ENCODE results near the gene BCAS4. TPM values are rescaled to one million over a fixed set of nuclear protein-coding genes. Genes with fewer than 3 reads are reported as not detected.
"Not testable (repeated sequence)": the region's sequence is repeated elsewhere in the genome, so short reads cannot be mapped to it uniquely, and the experiment has no call there.

Gene BCAS4, protein sequence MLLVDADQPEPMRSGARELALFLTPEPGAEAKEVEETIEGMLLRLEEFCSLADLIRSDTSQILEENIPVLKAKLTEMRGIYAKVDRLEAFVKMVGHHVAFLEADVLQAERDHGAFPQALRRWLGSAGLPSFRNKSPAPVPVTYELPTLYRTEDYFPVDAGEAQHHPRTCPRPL
- 9.5 and 12.4 TPM in 2 replicates for total RNA-seq (2014; rRNA removed; shearing (Covaris generic))
- polyA plus RNA-seq (2014; cell fraction: nucleus; rRNA removed): 7.0 and 12.5 TPM in 2 replicates

DNA sequence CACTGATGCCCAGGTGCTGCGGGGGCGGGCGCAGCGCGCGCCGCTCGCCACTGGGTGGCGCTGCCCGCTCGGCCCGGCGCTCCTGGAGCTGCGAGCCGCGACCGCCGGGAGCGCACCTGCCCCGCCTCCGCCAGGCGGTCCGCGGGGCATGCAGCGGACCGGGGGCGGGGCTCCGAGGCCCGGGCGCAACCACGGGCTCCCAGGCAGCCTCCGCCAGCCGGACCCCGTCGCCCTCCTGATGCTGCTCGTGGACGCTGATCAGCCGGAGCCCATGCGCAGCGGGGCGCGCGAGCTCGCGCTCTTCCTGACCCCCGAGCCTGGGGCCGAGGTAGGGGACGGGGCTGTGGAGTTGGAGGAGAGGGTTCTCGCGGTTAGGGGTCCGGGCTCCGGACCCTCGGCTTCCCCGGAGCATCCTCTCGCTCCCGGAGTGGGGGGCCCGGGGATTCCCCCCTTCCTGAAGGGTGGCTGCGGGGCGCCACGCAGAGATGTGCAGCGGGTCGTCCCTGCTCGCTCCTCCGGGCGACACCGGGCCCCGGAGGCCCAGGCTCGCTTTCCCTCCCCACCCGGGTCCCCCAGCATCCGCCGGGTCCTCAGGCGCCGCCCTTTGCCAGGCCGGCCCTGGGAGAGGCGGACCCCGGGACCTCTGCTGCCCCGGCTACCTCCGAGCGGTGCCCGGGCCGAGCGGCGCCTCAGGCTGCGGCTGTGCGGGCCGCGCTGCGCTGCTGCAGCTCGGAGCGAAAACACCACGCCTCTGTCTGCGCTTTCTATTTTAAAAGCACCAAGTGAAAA lies at the start of gene BCAS4:
TSS of gene BCAS4 (plus strand) at position 216 of the 789 bp plus-strand sequence. CDS start at position 239, 23 bp downstream.
- DNase-seq (ENCODE audit: extremely low read depth, low read depth): peak; percentile 71

DNA sequence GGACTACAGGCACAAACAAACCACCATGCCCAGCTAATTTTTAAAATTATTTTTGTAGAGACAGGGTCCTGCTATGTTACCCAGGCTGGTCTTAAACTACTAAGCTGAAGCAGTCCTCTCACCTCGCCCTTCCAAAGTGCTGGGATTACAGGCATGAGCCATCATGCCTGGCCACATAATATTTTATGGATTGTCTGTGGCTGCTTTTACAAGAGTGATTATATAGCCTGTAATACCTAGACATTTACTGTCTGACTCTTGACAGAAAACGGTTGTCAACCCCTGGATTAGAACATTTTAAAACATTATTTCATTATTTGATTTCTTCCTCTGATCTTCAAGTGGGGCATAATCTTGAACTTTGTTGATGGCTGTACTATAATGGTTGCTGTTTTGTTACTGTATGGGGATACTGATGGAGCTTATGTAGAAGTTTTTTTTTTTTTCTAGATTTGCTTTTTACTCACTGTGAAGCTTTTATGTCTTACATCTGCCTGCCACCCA lies 49.2 kb upstream of the BCAS4 start:
- DNase-seq (ENCODE audit: extremely low read depth, low read depth): no peak

DNA sequence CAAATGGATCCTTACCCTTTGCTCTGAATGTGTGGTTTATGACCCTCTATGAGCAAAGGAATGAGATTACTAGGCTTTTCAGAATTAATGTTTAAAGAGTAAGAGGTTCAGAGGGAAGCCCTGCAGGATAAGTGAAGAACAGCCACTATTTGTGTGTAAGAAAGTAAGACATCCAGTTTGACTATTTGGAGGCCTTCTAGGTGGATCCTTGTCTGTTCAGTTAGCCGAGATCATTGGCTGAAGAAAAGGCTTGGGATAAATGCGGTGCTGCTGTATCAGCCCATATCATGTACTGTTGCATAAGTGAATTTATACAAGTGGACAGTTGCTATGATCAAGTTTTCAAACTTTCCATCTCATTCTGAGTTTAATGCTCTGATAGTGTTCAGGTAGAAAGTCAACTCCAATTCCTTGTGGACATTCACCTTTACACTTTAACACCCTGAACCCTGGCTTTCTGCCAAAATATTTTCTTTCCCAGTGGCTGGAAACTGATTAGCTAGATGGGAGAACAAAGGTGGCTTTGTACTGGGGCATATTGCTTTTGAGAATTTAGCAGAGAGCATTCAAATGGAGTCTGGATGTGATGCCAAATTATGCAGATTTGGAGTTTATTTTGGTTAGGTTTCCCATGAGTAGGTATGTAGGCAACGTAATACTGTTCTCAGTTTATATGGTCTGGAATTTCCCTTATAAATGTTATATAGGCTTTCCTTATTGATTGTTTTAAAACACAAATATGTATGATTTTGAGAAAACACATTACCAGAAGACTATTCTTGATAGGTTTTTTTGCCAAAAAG lies 48.5 kb upstream of the BCAS4 start:
- DNase-seq (ENCODE audit: extremely low read depth, low read depth): no peak

DNA sequence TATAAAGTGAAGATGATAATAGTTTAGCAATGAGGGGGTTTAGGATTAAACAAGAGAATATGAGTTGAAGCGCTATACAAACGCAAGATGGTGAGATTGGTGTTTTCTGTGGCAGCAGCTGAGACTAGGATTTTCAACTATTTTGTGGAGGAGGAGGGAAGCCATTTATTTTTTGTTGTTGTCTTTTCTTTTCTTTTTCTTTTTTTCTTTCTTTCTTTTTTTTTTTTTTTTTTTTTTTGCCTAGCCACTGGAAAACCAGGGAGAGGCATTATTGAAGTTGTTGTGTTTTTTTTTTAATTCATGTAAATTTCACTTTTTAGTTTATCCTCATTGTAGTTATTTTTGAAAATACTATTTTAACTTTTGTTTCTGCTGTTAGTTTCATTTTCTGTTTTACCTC lies 47.6 kb upstream of the BCAS4 start:
- no peak for DNase-seq (ENCODE audit: extremely low read depth, low read depth)

DNA sequence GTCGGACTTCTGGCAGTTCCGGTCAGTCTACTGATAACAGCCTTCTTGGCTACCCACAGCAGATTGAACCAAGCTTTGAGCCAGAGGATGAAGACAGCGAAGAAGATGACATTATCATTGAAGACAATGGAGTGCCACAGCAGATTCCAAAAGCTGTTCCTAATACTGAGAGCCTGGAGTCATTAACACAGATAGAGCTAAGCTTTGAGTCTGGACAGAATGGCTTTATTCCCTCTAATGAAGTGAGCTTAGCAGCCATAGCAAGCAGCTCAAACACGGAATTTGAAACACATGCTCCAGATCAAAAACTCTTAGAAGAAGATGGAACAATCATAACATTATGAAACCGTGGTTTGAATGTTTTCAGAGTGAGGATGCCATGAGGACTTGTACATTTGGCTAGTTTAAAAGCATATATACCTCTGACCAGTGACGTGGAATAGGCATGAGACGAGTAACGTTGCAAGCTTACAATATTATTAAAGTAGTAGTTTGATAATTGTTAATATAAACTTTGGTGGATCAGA lies 44.7 kb upstream of the BCAS4 start:
- no peak for DNase-seq (ENCODE audit: extremely low read depth, low read depth)

DNA sequence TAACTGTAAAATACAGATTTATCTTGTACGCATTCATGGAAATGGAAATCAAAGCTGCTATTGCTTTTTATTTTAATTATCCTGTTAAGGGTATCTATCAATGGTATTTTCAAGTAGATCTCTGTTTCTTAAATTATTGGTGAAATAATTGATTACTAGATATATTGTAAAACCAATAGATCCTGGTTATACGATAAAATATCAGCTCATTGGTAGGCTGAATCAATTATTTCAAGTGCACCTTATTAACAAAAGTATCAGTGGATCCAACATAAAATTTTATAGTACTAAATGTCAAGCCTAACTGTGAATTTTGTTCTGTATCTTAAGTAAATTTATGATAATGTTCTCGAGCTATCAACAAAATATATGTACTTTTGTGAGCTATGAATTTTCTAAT lies 41.7 kb upstream of the BCAS4 start:
- no peak for DNase-seq (ENCODE audit: extremely low read depth, low read depth)

DNA sequence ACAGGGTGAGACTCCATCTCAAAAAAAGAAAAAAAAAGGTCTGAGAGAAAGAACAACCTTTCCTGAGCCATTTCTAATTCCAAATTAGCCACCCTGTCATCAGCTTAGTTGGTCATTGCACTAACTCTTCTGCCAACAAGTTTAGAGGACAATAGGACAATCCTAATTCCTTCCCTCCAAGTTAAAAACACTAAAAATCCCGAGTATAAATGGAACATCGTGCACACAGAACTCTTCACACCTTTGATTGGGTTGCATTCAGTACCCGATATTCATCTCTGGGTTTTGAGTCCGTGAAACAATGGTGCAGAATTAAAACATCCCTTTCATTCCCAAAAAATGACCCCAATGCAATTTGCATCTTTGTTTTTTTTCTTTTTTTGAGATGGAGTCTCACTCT lies 40.4 kb upstream of the BCAS4 start:
- no peak for DNase-seq (ENCODE audit: extremely low read depth, low read depth)

DNA sequence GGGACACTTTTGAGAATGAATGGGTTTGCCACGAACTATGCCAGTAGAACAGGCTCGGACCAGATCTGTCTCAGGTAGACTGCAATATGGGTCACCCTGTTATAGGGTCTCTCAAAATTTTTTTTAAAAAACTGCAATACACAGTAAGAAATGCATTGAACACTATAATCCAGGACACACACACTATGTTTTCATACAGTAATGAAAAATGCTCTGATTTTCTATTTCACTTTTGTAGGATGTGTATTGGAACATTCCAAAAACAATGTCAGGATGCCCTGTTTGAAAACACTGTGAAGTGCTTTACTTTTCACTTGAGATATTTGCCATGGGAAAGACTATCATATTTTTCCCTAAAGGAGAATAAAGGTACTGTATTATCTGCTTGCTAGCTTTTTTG lies 38.4 kb upstream of the BCAS4 start:
- no peak for DNase-seq (ENCODE audit: extremely low read depth, low read depth)

DNA sequence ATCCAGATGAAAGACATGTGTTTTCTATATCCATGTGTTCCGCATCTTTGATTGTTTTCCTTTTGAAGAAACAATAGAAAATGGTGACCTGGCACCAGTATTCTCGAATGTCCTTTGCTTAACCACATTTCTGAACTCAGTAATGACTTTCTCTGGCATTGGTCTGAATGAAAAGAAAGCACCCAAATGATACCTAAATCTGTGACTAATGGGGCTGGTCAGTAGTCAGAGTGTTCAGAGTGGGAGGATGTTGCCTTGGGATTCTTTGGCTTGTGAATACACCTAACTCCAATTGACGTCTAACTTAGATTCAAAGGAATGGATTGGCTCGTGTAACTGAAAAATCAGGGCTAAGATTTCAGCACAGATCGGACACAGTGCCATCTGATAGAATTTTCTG lies 36.4 kb upstream of the BCAS4 start:
- no peak for DNase-seq (ENCODE audit: extremely low read depth, low read depth)

DNA sequence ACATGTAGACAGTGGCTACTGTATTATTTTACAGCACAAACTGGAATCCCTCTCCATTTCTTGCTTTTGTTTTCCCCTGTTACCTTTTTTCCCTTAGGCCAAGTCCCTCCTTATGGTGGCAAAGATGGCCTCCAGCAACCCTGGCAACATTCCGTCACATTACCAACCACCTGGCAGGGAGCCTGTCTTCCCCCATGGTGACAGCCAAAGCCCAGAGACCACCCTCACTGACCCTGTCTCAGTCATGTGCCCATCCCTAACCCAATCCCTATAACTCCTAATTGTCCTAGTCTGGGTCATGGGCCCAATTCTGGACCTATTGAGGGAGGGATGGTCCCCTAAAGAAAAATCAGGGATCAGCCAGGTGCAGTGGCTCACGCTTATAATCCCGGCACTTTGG lies 35.9 kb upstream of the BCAS4 start:
- DNase-seq (ENCODE audit: extremely low read depth, low read depth): no peak

DNA sequence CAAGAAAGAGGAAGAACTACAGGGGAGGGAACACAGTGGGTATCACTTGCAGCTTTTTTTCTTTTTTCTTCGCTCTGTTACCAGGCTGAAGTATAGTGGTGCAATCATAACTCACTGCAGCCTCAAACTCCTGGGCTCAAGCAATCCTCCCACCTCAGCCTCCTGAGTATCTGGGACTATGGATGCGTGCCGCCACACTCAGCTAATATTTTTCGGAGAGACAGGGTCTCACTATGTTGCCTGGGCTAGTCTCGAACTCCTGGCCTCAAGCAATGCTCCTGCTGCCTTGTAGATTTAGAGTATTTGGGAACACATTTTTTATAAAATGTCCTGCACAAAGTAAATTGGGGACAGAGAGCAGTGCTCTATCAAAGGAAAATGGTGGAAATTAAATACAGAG lies 35.2 kb upstream of the BCAS4 start:
- DNase-seq (ENCODE audit: extremely low read depth, low read depth): no peak

DNA sequence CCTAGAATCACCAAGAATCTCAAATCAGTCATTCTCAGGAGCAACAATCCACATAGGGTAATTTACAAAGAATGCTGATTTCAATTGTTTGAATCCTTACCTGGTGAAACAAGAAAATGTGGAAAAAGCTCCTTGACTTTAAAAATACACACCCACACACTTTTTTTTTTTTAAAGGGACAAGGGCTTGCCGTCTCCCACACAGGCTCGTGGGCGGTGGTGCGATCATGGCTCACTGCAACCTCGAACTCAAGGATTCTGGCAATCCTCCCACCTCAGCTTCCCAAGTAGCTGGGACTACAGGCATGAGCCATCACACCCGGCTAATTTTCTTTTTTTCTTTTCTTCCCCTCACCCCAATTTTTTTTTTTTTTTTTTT lies 32.8 kb upstream of the BCAS4 start:
- no peak for DNase-seq (ENCODE audit: extremely low read depth, low read depth)

DNA sequence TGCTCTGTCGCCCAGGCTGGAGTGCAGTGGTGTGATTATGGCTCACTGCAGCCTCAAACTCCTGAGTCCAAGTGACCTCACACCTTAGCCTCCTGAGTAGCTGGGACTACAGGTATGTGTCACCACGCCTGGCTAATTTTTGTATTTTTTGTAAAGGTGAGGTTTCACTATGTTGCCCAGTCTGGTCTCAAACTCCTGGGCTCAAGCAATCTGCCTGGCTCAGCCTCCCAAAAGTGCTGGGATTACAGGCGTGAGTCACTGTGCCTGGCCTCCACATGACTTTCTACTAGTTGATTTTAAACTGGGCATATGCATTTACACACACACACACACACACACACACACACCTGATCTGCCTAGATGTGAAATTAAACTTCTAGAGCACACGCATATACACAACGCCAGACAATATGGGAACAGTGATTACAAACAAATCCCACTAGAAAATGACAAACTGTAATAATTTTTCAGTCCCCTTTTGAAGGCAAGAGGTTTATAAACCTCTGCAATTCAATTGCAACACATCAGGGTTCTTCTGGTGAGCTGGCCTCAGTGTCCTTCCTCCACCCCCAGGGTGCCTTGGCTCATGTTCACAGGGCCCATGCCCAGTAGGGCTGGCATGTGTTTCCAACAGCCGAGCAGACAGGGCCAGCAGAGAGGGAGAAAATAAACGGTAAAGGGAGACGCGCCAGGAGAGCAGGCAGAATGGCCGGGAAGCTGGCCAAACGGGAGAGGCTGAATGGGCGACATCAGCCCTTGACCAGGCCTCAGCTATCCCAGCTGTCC lies 32.2 kb upstream of the BCAS4 start:
- DNase-seq (ENCODE audit: extremely low read depth, low read depth): no peak

DNA sequence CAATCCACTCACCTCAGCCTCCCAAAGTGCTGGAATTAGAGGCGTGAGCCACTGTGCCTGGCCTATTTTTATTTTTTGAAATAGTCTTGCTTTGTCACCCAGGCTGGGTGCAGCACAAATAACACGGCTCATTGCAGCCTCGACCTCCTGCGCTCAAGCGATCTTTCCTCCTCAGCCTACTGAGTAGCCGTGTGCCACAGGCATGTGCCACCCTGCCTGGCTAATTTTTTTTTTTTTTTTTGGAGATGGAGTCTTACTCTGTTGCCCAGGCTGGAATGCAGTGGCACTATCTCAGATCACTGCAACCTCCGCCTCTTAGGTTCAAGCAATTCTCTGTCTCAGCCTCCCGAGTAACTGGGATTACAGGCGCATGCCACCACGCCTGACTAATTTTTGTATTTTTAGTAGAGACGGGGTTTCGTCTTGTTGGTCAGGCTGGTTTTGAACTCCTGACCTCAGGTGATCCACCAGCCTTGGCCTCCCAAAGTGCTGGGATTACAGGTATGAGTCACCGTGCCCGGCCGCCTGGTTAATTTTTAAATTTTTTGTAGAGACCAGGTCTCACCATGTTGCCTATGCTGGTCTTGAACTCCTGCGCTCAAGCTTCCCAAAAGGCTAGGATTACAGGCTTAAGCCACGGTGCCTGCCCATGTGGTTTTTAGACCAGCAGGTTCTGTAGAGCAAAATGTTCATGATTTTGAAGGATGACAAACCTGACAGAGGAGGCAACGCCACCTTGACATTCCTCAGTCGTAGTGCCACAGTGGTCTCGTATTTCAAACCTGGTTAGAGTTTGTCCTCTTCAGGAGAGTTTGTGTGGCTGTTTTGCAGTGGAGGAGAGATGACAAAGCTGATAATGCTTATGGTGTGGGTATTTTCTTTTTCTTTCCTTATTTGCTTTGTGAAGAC lies 31.1 kb upstream of the BCAS4 start:
- DNase-seq (ENCODE audit: extremely low read depth, low read depth): not testable (repeated sequence)

DNA sequence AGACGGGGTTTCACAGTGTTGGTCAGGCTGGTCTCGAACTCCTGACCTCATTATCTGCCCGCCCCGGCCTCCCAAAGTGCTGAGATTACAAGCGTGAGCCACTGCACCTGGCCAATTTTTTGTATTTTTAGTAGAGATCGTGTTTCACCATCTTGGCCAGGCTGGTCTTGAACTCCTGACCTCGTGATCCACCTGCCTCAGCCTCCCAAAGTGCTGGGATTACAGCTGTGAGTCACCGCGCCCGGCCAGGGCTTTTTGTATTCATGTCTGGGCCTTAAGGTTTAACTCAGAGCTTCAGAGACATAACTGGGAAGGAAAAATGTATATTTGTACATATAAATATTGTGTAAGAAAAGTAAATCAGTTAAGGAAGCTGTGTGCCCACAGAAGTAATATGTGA lies 29.6 kb upstream of the BCAS4 start:
- DNase-seq (ENCODE audit: extremely low read depth, low read depth): not testable (repeated sequence)

DNA sequence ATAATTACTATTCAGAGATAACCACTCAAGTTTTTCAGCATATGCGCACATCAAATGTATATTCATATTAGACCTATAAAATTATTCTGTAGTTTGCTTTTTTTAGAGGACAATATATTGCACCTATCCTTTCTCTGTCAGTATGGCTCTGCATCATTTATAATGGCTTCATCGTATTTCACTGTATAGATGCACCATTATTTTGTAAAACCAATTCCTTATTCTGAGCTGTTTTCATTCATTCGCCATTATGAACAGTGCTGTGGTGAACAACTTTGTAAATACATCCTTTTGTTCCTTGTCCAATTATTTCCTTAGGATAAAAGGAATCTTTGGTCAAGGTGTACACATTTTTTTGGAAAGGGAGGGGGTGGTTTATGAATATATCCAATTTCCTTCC lies 29.2 kb upstream of the BCAS4 start:
- no peak for DNase-seq (ENCODE audit: extremely low read depth, low read depth)

DNA sequence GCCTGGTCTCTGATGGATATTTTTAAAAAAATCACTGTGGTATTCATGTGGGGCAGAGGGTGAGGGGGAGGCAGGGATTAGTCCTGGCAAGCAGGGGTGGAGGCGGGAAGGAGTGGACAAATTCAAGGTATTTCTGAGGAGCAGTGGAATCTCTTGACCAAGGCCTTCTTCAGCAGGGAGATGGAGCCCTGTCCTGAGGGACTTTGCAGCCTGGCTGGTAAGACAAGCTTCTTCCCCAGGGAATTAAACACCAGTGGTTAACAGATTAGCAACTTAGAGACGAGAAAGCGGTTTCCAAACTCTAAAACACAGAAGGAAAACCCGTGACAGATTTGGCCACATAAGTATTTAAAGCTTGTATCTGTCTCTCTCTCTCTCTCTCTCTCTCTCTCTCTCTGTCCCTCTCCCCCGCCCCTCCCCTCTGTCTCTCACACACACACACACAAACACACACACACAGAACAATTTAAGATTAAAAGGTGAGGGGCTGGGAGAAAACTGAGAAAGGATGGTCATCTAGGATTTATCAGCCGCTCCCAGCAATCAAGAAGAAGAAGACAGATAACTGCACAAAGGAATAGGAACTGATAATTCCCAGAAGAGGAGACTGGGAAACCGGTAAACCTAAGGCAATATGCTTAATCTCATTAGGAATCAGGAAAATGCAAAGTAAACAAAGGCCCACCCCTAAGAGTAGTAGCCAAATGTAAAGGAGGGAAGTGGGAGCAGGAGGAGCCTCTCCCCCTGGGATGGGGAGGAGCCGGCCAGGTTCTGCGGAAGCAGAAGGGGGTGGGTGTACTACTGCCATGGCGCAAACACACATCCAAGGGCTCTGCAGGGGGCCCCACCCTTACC lies 27.7 kb upstream of the BCAS4 start:
- not testable (repeated sequence) for DNase-seq (ENCODE audit: extremely low read depth, low read depth)

DNA sequence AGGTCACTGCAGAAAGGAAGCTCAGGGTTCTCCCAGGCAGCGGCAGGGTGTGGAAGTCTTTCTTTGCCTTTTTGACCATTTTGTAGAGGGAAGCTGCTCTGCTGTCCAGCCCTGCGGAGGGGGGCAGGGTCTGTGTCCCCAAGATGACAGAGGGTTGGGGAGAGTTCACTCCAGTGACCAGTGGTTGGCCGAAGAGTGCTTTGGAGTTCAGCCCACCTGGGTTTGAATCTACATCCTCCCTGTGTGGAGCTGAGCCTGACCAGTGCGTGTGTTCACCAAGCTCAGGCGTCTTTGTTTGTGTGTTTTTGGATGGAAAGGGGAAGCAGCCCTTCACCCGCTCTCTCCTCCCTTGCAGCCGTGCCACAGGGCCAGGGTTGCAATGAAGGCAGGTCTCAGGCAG lies 25.9 kb upstream of the BCAS4 start:
- DNase-seq (ENCODE audit: extremely low read depth, low read depth): not testable (repeated sequence)
